T-helper 2 cell treated with Interferon-gamma antibody and Interleukin-4, amounts not matched to agents 100 ng/mL and 5 ng/mL, for 36 hours (primary cell): ENCODE measurements around the gene PHF21A. TPM values are rescaled to one million over a fixed set of nuclear protein-coding genes. Genes with fewer than 3 reads are reported as not detected.

Source experiments
- intact Hi-C: fragments of 100-400 bp; cut with micrococcal nuclease; formaldehyde crosslinking; loops from one replicate; pipeline ENCODE4 v1.15.1; 2023
- total RNA-seq: library from RNA; stranded (reverse); gene quantifications from 2 replicates; pipeline ENCODE4 v1.2.3, GENCODE V29; 2022

Gene PHF21A
- 27.1 and 32.2 TPM in 2 replicates for total RNA-seq

DNA sequence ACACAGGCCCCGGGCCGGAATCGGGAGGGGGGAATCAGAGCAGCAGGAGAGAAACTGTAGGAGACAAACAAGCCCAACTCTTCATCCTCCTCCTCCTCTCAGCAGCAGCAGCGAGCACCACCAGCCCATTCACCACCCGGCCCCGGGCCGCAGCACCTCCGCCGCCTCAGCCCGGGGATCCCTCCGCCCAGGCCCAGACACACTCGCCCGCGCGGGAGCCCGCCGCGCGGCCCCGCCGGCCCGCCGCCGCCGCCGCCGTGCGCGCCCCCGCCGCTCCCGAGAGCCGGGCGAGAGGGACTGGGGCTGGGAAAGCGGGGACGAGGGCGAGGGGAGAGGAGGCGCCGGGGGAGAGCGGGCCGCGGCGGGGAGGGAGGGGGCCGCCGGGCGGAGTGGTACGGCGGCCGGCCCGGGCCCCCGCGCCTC is at the start of gene PHF21A:
Gene PHF21A, minus strand, starts transcription at position 154 of the 423 bp plus-strand sequence. CDS start 37,235 bp downstream, outside the sequence.
- intact Hi-C loops: loop anchor here (1.0 to 10.0 kb wide), 5 partner anchors 8 to 317 kb away; partner anchors contain the start of gene SLC35C1

DNA sequence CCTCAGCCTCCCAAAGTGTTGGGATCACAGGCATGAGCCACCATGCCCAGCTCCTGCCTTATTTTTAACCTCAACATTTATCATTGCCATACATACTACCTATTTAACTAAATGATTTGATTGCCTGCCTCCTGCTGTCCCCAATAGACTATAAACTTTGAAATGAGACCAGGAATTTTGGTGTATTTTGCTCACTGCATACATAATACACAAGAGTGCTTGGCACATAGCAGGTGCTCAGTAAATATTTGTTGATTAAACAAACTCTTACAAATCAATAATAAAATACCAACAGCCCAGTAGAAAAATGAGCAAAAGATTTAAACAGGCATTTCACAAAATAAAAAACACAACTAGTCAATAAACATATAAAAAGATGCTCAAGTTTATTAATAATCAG is 49.5 kb upstream of the PHF21A start:
- intact Hi-C loops: no loop called here

DNA sequence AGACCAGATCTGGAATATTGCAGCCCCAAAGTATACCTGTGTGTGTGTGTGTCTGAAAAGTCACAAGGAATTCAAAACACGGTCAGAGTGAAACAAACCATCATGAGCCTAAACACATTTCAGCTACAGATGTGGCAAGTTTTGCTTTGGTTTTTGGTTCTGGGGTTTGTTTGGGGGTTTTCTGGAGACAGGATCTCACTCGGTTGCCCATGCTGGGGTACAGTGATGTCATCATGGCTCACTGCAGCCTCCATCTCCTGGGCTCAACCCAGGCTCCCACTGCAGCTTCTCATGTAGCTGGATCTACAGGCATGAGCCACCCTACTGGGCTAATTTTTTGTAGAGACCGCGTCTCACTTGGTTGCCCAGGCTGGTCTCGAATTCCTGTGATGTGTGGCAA is 41.4 kb upstream of the PHF21A start:
- intact Hi-C loops: no loop called here

DNA sequence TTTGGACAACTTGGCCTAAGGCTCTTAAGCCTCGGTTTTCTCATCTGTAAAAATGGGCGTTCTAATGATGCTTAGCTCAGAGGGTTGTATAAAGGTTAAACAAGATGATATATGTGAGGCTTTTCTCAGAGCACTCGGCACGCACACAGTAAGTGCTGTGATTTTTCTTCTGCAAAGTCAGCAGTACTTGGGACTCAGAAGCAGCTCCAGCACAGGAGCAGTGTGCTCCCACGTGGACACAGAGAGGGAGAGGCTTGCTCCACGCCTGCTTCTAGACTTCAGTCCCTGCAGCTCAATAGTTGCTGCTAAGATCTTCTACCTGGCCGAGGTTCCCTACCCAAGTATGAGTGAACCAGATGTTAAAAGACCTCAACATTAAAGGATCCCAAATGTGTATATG is 39.9 kb upstream of the PHF21A start:
- intact Hi-C loops: no loop called here

DNA sequence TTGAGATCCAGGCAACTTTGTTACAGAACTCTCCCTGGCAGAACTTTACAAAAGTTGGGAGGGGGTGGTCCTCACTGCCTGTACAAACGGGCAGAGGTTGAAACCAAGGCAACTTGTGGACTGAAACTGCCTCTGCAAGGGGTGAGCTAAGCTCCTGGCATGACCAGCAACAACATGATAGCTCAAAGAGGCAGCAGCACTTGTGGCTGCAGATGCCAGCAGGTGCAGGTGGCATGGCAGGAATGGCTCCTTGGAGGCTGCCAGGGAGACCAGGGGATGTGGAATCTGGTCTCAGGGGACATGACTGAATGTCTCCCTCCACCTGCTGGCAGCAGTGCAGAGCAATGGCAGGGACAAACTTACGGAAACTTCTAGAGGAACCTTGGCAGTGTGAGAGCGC is 38.8 kb upstream of the PHF21A start:
- intact Hi-C loops: no loop called here

DNA sequence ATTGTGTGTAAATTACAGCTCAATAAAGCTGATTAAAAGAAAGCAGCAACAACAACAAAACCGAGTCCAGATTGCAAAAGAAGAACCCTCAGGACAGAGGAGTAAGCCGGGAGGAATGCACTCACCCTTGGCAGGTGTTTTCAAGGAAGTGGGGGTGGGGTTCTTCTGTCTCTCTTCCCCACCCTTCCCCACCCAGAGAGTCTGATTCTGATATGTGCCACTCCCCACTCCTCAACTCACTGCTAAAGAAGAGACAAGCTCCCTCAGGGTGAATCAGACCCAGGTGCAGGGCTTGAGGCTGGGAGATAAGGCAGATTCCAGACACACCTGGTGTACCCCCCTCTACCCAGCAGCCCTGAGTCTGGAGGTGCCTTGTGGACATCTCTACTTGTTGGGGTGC is 38.4 kb upstream of the PHF21A start:
- intact Hi-C loops: no loop called here

DNA sequence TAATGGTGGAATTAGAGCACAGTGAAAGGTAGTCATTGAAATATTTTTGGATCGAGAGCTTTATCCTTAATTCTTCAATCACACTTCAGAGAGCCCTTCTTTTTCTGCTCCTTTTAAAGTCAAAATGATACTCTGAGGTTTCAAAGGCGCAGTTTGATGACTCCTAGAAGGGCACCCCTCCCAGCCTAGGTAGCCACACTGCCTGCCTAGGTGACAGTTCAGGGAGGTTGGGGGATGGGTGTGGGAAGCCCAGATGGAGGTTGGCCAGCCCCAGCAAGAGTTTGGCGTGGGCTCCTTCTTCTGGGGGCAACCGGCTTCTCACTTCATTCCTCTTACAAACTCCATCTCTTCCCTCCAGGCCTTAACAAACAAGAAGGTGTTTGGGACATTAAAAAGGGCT is 28.6 kb upstream of the PHF21A start:
- intact Hi-C loops: no loop called here

DNA sequence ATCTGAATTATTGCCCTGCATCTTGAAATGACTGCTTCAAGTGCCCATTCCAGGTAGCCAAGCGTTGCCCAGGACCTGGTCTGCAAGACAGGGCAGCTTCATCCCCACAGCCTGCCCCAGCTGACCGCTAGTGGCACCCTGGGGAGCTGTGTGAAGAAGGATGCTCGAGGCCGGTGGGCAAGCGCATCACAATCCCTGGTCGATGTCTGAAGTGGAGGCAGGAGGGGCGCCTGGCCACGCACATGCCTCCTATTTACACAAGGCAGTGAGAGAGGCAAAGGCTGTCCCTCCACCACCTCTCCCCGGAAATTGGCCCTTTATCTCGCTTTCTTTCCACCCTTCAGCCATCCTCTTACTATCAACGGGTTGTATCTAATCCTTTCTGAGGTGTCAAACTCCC is 28.1 kb upstream of the PHF21A start:
- intact Hi-C loops: no loop called here

DNA sequence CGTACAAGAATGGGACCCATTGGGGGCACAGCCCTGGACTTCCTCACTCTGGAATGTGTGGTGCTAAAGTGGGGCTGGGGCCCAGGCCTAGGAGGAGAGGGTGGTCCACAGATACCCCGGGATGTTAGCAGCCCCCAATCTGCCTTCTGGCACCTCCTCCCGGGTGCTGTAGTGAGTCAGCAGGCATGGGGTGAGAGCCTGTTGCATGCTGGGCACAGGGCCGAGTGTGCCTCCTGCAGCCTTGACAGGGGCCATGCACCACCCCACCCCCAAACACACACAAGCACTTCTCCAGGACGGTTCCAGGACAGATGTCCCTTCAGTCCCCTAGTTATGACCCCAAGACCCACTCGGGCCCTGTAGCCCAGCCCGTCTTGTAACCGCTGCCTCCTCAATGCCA is 23.5 kb upstream of the PHF21A start:
- intact Hi-C loops: no loop called here

DNA sequence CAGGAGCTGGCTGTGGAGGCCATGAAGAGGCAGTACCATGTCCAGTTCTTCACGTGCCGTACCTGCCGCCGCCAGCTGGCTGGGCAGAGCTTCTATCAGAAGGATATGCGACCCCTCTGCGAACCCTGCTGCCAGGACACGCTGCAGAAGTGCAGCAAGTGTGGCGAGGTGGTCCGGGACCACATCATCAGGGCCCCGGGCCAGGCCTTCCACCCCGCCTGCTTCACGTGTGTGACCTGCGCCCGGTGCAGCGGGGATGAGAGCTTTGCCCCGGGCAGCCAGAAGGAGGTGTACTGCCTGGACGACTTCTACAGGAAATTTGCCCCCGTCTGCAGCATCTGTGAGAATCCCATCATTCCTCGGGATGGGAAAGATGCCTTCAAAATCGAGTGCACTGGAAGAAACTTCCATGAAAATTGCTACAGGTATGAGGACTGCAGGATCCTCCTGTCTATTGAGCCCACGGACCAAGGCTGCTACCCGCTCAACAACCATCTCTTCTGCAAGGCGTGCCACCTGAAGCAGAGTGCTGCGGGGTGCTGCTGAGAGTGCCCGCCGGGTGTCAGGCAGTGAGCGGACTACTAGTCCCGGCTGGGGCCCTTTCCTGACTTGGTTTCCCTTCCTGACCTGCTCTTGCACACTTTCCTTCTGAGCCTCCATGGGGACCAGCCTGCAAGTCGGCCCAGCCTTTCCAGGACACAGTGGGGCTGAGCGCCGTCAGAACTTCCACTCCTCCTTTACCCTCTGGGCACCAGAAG is 22.0 kb upstream of the PHF21A start:
- intact Hi-C loops: no loop called here

DNA sequence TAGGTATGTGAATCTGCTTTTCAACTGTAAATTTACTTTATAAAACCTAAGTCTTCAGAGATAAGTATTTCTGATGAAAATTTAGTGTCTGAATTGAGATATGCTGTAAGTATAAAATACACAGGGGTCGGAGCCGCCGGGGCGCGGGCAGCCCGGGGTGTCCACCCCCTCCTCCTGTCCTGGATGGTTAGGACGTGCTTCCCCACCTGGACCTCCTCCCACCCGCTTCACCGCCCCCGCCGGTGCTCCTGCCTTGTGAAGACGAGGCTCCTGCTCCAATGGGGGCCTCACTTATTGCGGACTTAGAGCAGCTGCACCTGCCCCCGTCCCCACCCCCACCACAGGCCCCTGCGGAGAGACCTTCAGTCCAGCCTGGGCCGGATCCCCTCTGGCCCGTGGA is 21.3 kb upstream of the PHF21A start:
- intact Hi-C loops: no loop called here

DNA sequence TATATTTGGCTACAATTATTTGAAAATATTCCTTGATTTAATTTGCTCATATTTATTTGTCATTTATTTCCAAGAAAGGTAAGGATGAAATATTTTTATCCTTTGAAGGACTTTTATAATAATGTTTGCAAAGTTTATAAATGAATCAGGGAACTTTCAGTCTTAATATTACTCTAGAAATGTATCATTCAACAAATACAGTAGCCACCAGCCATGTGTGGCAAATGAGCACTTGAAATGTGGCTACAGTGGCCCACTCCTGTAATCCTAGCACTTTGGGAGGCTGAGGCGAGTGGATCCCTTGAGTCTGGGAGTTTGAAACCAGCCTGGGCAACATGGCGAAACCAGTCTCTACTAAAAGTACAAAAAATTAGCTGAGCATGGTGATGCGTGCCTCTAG is 20.3 kb upstream of the PHF21A start:
- intact Hi-C loops: no loop called here

DNA sequence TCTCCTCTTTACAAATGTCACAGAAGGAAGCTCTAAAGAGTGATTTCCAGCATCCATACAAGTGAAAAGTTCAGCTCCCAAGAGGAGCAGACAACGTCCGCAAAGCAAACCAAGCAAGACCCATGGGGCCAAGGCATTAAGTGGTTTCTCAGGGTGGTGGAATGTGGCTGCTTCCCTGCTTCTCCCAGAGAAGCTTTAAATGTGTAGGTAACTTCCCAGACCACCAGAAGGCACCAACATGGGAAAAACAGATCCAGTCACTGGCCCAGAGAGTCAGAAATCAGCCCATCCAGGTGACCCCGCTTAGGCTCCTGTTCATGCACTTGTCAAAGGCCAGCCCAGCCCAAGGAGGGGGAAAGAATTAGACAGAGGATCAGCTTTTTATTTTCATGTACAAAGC is 13.3 kb upstream of the PHF21A start:
- intact Hi-C loops: no loop called here

DNA sequence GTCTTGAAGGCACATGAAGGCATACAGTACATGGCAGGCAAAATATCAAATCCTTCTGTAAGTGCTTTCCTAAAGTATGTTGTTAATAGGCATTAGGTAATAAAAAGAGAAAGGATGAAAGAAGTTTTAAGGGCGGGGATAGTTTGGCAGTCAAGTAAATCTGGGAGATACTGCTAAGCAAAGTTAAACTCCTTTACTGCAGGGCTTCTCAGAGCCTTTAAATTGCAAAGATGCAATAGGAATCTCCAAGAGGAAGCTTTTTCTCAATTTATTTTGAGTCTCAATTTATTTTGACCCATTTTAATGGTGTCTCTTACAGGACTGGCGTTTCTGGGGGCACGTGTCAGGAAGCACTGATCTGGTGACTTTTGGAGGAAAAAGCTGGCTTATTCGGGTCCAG is 12.8 kb upstream of the PHF21A start:
- intact Hi-C loops: no loop called here

DNA sequence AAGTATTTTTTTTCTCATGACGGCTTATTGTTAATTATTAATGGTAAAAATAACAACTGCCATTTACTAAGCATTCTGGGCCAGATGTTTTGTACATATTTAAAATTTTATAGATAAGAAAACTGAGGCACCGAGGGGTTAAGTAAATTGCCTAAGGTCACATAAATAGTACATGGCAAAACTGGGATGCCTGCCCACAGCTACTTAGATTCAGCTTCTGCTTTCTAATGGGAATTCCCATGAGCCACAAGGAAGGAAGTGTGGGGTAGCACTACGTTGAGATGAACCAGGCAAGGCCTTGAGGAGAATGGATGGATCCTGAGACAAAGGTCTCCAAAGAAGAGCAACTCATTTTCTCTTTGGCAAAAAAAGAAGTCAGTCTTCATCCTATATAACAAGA is 11.9 kb upstream of the PHF21A start:
- intact Hi-C loops: no loop called here

DNA sequence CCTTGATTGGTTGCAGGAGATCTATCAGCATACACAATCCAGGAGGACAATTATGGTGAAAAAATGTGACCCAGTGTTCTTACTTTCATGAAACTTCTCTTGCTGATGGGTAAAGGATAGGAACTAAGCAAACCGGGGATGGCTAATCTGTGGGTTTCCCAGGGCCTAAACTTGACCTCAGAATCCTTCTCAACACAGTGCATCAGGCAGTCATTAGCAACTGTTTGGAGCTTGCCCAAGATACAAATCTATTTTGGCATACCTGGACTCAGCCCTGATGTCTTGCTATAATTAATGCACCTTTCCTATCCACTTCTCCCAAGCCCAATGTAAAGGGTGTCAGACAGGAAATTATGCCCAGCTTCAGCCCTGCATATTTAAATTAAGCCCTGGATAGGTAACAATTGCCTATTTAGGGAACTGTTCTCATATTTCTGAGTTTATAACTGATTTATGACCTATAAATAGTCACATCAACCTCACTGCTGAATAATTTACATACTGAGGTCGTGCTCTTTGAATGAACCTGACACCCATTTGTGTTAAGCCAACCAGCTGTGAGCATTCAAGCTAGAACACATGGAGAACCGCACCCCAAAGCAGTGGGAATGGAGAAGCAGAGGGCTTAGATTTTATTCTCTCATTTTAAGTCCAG is 9.2 kb upstream of the PHF21A start:
- intact Hi-C loops: no loop called here

DNA sequence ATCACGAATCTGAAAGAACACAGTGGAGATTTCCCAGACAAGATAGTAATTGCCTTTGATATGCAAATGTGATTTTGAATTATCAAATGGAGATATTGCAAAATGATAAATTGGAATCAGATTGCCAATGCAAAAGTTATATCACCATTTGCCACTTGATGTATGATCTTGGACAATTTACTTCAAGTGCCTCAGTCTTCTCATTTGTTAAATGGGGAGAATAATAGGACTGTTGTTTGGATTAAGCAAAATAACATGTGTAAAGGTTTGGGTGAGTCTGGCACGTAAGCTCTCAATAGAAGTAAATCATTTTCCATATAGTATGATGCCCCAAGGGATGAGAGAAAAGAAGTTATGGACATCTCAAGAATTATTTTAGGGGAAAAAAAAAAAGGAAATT is 7.9 kb upstream of the PHF21A start:
- intact Hi-C loops: loop anchor here (10.0 kb wide), 1 partner anchor 324 kb away; the partner anchor contains the start of gene SLC35C1

DNA sequence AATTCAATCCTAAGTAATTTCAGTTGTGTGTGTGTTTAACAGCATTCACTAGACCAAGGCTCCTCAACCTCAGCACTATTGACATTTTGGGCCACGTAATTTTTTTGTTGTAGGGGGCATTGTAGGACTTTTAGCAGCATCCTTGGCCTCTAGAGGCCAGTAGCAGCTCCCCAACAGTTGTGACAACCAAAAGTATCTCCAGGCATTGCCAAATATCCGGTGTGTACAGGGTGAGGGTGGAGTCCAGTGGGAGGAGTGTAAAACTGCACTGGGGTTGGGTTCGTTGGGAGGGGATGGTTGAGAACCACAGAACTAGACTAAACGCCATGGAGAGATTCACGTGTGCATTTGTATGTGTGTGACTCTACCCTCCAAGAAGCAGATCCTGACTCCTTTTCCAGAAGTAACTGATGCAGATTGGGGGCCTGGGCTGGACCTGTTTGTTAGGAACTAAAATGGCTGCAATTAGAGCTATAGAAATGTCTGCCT is 5.9 kb upstream of the PHF21A start:
- intact Hi-C loops: loop anchor here (1.0 to 10.0 kb wide), 3 partner anchors 112 to 322 kb away; partner anchors contain the start of gene SLC35C1

DNA sequence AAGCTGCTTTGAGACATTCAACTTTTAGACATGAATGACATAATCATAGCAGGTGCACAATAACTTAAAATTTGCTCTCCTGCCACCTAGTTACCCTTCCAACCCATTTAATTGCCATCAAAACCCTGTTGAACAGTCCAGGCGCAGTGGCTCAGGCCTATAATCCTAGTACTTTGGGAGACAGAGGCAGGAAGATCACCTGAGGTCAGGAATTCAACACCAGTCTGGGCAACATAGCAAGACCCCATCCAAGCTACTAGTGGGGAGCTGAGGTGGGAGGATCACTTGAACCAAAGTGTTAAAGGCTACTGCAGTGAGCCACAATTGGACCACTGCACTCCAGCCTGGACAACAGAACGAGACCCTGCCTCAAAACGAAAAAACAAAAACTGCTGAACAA is 4.0 kb upstream of the PHF21A start:
- intact Hi-C loops: loop anchor here (10.0 kb wide), 1 partner anchor 320 kb away; the partner anchor contains the start of gene SLC35C1

DNA sequence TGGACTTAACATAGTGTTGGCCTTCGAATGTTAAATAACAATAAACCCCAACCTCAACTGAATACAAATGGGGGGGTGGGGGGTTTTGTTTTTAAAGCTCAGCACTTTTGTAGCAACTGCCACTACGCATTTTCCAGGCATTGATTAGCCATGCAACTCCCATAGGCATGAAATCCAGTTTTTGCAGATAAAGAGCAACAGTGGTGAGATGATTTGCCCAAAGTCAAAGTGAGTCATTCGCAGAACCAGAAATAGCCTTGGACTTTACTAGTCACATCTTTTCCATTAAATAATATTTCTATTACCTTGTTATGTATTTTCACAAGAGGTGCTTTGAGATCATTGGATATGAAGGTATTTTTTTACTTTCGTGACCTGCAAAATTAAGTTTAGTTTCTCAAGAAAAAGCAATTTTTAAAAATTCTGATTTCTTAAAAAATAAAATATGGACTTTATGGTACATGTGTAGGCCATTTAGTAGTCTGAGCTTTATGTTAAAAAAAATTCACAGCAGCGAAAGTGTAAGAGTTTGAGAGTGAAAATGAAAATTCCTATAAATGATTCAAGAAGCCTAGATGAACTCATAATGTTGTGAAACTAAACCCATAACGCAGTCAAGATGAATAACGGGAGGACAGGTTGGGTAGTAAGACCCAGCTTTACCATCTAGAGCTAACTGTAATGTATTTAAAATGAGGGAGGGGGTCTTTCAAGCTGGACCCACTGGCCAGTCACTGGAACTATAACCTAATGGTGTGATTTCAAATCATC is 1.9 kb upstream of the PHF21A start:
- intact Hi-C loops: loop anchor here (10.0 kb wide), 1 partner anchor 318 kb away; the partner anchor contains the start of gene SLC35C1

DNA sequence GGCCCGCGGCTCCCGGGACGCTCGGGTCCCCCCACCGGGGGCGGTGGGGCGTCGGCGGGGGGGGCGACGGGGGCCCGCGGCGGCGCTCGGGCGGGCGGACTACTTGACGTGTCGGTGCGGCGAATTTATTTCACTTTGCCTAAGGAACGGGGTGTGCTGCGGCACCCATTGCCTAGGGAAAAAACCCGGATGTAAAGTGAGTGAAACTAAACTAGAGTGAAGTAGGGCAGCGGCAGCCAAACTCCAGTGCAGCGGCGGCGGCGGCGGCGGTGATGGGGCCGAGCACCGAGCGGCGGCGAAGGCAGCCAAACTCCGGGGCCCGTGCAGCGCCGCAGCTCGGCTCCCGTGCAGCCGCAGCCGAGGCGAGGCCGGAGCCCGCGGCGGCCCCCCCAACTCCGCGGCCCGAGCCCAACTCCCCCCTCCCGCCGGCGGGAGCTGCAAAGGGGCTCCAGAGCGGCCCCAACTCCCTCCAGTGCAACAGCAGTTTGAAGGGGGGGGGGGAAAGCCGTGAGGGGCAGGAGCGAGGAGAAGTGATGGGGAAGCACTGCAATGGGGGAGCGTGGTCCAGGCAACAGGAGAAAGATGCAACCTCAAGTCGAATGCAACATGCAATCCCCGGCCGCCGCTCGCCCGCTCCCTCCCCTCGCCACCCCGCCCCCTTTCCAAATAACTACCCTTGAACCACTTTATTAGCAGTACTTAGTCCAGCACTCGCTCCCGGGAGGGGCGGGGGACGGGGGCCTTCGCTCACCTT is 647 bp upstream of the PHF21A start:
- intact Hi-C loops: loop anchor here (1.0 to 10.0 kb wide), 5 partner anchors 9 to 317 kb away; partner anchors contain the start of gene SLC35C1
